ENCODE data around the gene TNNI3K.

GRCh38 chr1:74467786-74468377, 232.7 kb downstream of the TNNI3K start:
- TF ChIP-seq POLR2AphosphoS5 (IDR thresholded peaks at IDR 0.05) (no peak), POLR2A (IDR thresholded peaks at IDR 0.05) (no peak), CTCF (IDR thresholded peaks at IDR 0.05) (no peak)
